Gastroesophageal sphincter (tissue), 3 donors: ENCODE results near the gene CLPTM1L.

ENCODE experiments used
- CTCF ChIP-seq, 4 experiments: fragments of 200-600 bp in 2 of 4; fragments of 450-650 bp in 2 of 4; sonication (generic) in 1 of 4; IDR thresholded peaks; one replicate each; pipeline ENCODE4 v1.5.1; 2017 to 2019; ENCODE audit warnings: antibody characterized with exemption in 4 of 4, mild to moderate bottlenecking in 2 of 4, moderate library complexity in 2 of 4
- POLR2AphosphoS5 ChIP-seq: sonication (generic); formaldehyde crosslinking; IDR thresholded peaks from one replicate; pipeline ENCODE4 v1.6.1; 2017; ENCODE audit warnings: antibody characterized with exemption

GRCh38 chr5:1315709-1316587 lies 29.0 kb downstream of the CLPTM1L start:
- TF ChIP-seq CTCF (IDR thresholded peaks at IDR 0.05) (no peak), POLR2AphosphoS5 (no peak)
